Placental epithelial cell (primary cell): ENCODE results near the gene ERI3. TPM values are rescaled to one million over a fixed set of nuclear protein-coding genes. Genes with fewer than 3 reads are reported as not detected.

Experiments used
- small RNA-seq: library from RNA; depleted of rRNA; stranded (forward); fragments of <200 nt; gene quantifications from one replicate; pipeline ENCODE3, GENCODE V24; 2012
- total RNA-seq: library from RNA; depleted of rRNA; stranded (reverse); fragments of >200 nt; gene quantifications from 2 replicates; pipeline ENCODE4 v1.2.3, GENCODE V29; 2012

The ERI3 gene
- total RNA-seq: 63.2 and 76.1 TPM in 2 replicates

DNA sequence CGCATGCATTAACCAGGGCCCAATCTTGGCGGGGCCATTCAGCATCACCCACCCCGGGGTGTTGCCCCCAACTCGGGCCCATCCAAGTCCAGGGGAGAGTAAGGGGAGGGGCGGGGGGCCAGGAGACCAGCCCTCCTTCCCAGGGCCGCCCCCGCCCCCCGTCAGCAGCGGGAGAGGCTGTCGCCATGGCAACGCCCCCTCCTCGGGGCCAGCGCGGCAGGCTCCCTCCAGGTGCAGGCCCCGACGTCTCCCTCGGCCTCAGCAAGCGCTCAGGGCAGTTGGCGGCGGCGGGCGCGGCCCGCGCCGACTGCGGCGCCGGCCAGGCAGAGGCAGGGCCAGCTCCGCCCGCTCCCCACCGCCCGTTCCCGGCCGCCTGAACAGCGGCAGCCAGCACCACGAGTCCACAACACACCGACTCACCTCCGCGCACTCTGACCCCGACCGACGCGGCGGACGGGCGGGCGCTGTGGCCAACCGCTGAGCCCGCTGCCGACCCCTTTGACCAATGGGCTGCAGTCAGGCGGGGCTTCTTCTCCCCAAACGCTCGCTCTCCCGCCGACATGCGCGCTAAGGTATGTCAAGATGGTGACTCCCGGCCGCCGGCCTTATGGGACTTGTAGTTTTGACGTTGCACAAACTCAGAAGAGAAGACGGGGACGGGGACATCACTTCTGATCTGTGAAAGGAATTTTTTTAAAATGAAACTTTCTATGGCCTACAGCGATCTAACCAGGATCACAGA lies at the start of gene ERI3:
Gene ERI3, minus strand, starts transcription at position 418 of the 742 bp plus-strand sequence. Its CDS starts 231 bp downstream, at position 187.

DNA sequence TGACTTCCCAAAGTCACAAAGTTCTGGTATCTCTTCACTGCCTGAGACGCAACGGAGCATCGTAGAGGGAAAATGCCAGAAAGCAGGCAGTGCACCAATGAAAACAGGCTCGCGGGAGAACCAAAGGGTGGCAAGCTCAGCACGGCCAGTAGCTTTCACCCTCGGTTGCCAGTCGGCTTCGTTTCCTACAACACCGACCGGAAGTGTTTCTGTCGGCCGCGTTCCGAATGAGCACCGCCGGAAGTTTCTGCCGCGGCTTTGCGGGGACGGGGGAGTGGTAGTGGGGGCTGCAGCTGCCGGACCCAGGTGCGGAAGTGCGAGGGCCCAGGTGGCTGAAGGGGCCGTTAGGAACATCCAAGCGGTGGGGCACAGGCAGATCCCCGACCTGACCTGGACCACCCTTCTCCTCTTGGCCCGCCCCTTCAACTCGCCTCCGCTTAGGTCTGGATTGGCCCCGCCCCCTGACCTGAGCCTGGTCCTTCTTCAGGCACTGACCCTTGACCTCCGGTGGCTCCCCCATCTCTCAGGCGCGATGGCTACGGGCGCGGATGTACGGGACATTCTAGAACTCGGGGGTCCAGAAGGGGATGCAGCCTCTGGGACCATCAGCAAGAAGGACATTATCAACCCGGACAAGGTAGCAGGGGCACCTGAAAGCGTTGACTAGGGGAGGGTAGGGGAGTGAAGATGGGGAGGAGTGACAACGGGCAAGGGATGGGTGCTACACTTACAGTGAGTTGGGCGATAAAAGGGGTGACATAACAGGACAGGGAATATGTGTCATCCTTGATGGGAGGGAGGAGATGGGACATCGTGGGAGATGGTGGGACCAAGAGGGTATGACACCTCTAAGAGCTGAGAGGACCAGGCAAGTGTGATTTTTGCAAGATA lies 141.6 kb downstream of the ERI3 start, which contains the start of gene DMAP1:
Gene DMAP1, plus strand, starts transcription at position 250 of the 891 bp plus-strand sequence. Its CDS starts 283 bp downstream, at position 533.

Small RNA genes lying within 50 kb of the gene (small RNA-seq; reads per million reads assigned to genes)
- not detected for gene AL035417.1
- not detected for gene RNU6-369P

Other genes starting within 250 kb of the ERI3 start
- not detected in 2 replicates for gene KLF17, start 236.4 kb downstream of the ERI3 start, total RNA-seq
- not detected in 2 replicates for gene KLF18, start 213.6 kb downstream of the ERI3 start, total RNA-seq
- 35.3 and 35.5 TPM in 2 replicates for gene DMAP1, start 141.8 kb downstream of the ERI3 start, total RNA-seq
- 47.5 and 78.8 TPM in 2 replicates for gene RNF220, start 50.0 kb upstream of the ERI3 start, total RNA-seq